K562 (cell line): Measurements from ENCODE around the gene CPNE1. TPM values are rescaled to one million over a fixed set of nuclear protein-coding genes. Genes with fewer than 3 reads are reported as not detected.
A peak's percentile ranks its signal among the peaks of the same experiment; 100 is the strongest.

Source experiments
- ADNP ChIP-seq: fragments of 200-800 bp; sonication (Bioruptor generic); IDR thresholded peaks from 2 replicates; pipeline ENCODE4 v1.6.1; 2016; ENCODE audit warnings: missing genetic modification characterization, missing compliant biosample characterization
- C11orf30 ChIP-seq: fragments of 450-650 bp; IDR thresholded peaks from 2 replicates; pipeline ENCODE4 v1.6.1; 2016; ENCODE audit warnings: low read depth, mild to moderate bottlenecking
- CCAR2 ChIP-seq: fragments of 200-400 bp; formaldehyde crosslinking; IDR thresholded peaks from 2 replicates; pipeline ENCODE4 v1.6.1; 2017; ENCODE audit warnings: mild to moderate bottlenecking, low read depth, low read length
- CTCFL ChIP-seq: IDR thresholded peaks from 2 replicates; pipeline ENCODE4 v1.6.1; 2011; ENCODE audit warnings: borderline replicate concordance, low read depth, mild to moderate bottlenecking, moderate library complexity, low read length; ENCODE audit not compliant: insufficient read depth, poor library complexity, severe bottlenecking
- GTF2F1 ChIP-seq: IDR thresholded peaks from 2 replicates; pipeline ENCODE4 v1.6.1; 2011; ENCODE audit warnings: low read depth, low read length, improper control_type of control experiment
- IRF2 ChIP-seq: sonication (generic); formaldehyde crosslinking; IDR thresholded peaks from 2 replicates; pipeline ENCODE4 v1.8.1; 2022; ENCODE audit warnings: mild to moderate bottlenecking, missing genetic modification reagents
- IRF9 ChIP-seq: fragments of 450-650 bp; IDR thresholded peaks from 2 replicates; pipeline ENCODE4 v1.6.1; 2016; ENCODE audit warnings: missing biosample characterization, missing genetic modification characterization
- KAT2B ChIP-seq: IDR thresholded peaks from one replicate; pipeline ENCODE4 v1.6.1; 2012; ENCODE audit warnings: low read depth, mild to moderate bottlenecking, control low read depth, inconsistent platforms, low read length, moderate library complexity
- KHSRP ChIP-seq: fragments of 450-650 bp; IDR thresholded peaks from 2 replicates; pipeline ENCODE4 v1.6.1; 2017
- MIER1 ChIP-seq: fragments of 450-650 bp; IDR thresholded peaks from 2 replicates; pipeline ENCODE4 v1.6.1; 2016; ENCODE audit warnings: antibody characterized with exemption, mild to moderate bottlenecking, low read depth
- NELFE ChIP-seq: IDR thresholded peaks from 2 replicates; pipeline ENCODE4 v1.6.1; 2011; ENCODE audit warnings: mild to moderate bottlenecking; ENCODE audit not compliant: insufficient read depth, insufficient read length
- PBX2 ChIP-seq, 2 experiments: IDR thresholded peaks in 1 of 2; conservative IDR thresholded peaks in 1 of 2; 2 replicates each; pipeline ENCODE4 v1.6.1; 2016; ENCODE audit warnings: low read depth in 2 of 2, mild to moderate bottlenecking in 1 of 2, missing compliant biosample characterization in 1 of 2, missing genetic modification characterization in 1 of 2, moderate library complexity in 1 of 2
- SIX5 ChIP-seq, 2 experiments: IDR thresholded peaks; 2 replicates each; pipeline ENCODE4 v1.6.1; 2011; ENCODE audit warnings: low read length in 2 of 2, borderline replicate concordance in 1 of 2, low read depth in 1 of 2, mild to moderate bottlenecking in 1 of 2, moderate library complexity in 1 of 2; ENCODE audit not compliant: insufficient read depth in 1 of 2
- ZBED1 ChIP-seq: IDR thresholded peaks from 2 replicates; pipeline ENCODE4 v1.6.1; 2014
- ZC3H11A ChIP-seq: IDR thresholded peaks from 2 replicates; pipeline ENCODE4 v1.6.1; 2012; ENCODE audit warnings: low read depth, low read length, improper control_type of control experiment
- ZNF24 ChIP-seq: fragments of 450-650 bp; IDR thresholded peaks from 2 replicates; pipeline ENCODE4 v1.6.1; 2016
- ZNF445 ChIP-seq: fragments of 250-450 bp; sonication (Bioruptor Pico); IDR thresholded peaks from 2 replicates; pipeline ENCODE4 v1.4.0; 2020; ENCODE audit warnings: low read depth, mild to moderate bottlenecking, moderate library complexity
- polyA plus RNA-seq, 8 experiments: library from polyadenylated mRNA; depleted of rRNA in 4 of 8; stranded (reverse) in 5 of 8; unstranded in 3 of 8; fragments of >200 nt; fragmentation: Nextera tagmentation in 2 of 8; fragmentation: Illumina TruSeq in 1 of 8; extraction: Ambion mirVana in 2 of 8; extraction: Trizol in 1 of 8; gene quantifications; 2 replicates each; pipeline versions ENCODE4 v1.2.1 to v1.2.3, GENCODE V29; 2011 to 2014; ENCODE audit warnings: inconsistent platforms in 1 of 8, missing spikeins in 1 of 8
- total RNA-seq, 7 experiments: library from RNA; depleted of rRNA in 6 of 7; stranded (reverse); fragments of >200 nt in 6 of 7; fragmentation: Illumina TruSeq in 2 of 7; extraction: Trizol in 2 of 7; gene quantifications; 2 replicates each; pipeline versions ENCODE4 v1.2.1 to v1.2.3, GENCODE V29; 2011 to 2021; ENCODE audit warnings: low replicate concordance in 1 of 7
- TF ChIP-seq, protein P1 (sequence below): fragments of 250-450 bp; sonication (Bioruptor Pico); IDR thresholded peaks from 2 replicates; pipeline ENCODE4 v1.4.0; 2020; ENCODE audit warnings: mild to moderate bottlenecking, moderate library complexity

CPNE1 gene
- total and polyA plus RNA-seq, 9 of the 15 experiments (the other 6 are each of a cell fraction or from before 2014, with no cell fraction given), result 42.1 to 102 (median 56.0) TPM

GRCh38 chr20:35699127-35699956, 34.6 kb upstream of the CPNE1 start, which contains the start of the genes NFS1 and ROMO1 (continued):
- TF ChIP-seq ADNP (tag) (no peak), PBX2 (CRISPR knock-in tag; IDR thresholded peaks at IDR 0.05; ENCODE audit: low read depth) (no peak), PBX2 (tag; conservative IDR thresholded peaks at IDR 0.05; ENCODE audit: low read depth) (no peak), KAT2B (no peak), KHSRP (peak; percentile 32; the same call in 1 of the 2 replicates), CTCFL (peak; percentile 86), IRF2 (CRISPR knock-in tag) (no peak), ZNF24 (no peak), ZNF445 (CRISPR knock-in tag) (no peak), ZBED1 (0 out of 2 replicates have a peak, but pooled peaks have one; percentile 75), SIX5 (IDR thresholded peaks at IDR 0.05; ENCODE audit: borderline replicate concordance in 1 of 2, insufficient read depth in 1 of 2, low read depth in 1 of 2, low read length in 2 of 2) (peak; percentile 27 to 42; a peak in 2 of 4 replicates), C11orf30 (peak; percentile 97), MIER1 (no peak), ZC3H11A (no peak), NELFE (no peak), GTF2F1 (no peak; the same call in 1 of the 2 replicates), IRF9 (no peak), CCAR2 (no peak)
- TF ChIP-seq, protein P1, sequence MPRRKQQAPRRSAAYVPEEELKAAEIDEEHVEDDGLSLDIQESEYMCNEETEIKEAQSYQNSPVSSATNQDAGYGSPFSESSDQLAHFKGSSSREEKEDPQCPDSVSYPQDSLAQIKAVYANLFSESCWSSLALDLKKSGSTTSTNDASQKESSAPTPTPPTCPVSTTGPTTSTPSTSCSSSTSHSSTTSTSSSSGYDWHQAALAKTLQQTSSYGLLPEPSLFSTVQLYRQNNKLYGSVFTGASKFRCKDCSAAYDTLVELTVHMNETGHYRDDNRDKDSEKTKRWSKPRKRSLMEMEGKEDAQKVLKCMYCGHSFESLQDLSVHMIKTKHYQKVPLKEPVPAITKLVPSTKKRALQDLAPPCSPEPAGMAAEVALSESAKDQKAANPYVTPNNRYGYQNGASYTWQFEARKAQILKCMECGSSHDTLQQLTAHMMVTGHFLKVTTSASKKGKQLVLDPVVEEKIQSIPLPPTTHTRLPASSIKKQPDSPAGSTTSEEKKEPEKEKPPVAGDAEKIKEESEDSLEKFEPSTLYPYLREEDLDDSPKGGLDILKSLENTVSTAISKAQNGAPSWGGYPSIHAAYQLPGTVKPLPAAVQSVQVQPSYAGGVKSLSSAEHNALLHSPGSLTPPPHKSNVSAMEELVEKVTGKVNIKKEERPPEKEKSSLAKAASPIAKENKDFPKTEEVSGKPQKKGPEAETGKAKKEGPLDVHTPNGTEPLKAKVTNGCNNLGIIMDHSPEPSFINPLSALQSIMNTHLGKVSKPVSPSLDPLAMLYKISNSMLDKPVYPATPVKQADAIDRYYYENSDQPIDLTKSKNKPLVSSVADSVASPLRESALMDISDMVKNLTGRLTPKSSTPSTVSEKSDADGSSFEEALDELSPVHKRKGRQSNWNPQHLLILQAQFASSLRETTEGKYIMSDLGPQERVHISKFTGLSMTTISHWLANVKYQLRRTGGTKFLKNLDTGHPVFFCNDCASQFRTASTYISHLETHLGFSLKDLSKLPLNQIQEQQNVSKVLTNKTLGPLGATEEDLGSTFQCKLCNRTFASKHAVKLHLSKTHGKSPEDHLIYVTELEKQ, result no peak
